GM19099 (cell line): ENCODE data around the gene CTSH.

ENCODE experiments used
- POLR2A ChIP-seq: IDR thresholded peaks from 3 replicates; pipeline ENCODE4 v1.6.1; 2011; ENCODE audit warnings: low read depth; ENCODE audit not compliant: insufficient read length; ENCODE audit errors: extremely low read depth

The CTSH gene

GRCh38 chr15:78895471-78895870, 49.4 kb downstream of the CTSH start:
- TF ChIP-seq POLR2A: no peak

DNA sequence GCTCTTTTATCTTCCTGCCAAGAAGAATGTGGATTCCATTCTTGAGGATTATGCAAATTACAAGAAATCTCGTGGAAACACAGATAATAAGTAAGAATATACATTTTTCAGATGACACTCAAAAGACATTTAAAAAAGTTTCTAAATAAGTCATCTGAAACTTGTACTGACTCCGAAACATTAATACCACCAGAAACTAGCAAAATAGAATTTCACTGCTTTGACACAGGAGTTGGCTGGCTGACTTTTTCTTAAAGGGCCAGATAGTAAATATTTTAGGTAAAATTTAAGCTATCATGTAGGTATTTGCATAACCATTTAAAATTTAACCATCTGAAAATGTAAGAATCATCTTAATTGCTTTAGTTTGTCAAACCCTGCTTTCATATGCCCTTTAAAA, 51.3 kb downstream of the CTSH start:
- no peak for TF ChIP-seq POLR2A

DNA sequence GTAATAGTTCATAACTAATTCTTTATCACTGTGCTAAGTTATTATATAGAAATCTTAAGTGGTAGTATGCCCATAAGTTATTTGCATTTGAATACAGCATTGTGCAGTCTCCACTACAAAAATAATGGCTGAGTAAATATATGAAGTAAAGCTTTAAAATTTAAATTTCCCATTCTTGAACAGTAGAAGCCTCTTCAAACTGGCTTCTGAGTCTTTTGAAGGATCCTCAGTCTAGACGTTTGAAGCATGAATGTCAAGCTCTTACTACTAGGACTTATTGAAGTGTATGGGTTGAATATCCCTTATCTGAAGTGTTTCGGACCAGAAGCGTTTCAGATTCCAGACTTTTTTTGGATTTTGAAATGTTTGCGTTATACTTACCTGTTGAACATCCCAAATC, 55.8 kb downstream of the CTSH start:
- TF ChIP-seq POLR2A: no peak

DNA sequence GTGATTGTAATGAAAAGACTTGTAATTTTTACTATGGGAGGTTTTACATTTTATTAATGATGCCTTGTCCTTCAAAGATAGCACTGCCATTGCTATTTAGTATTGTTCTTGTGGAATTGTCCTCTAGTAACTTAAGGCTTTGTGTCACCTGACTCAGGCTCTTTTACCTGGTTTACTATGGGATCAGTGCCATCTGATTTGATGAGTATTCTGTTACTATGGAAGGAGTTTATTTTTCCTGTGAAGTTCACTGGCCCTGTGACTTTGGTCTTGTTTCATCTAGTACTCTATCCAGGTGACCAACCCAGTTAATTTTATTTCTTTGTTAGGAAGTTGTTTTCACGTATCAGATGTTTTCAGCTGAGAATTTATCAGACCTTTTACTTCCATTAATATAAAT, 63.2 kb downstream of the CTSH start:
- TF ChIP-seq POLR2A: no peak

- TF ChIP-seq POLR2A: no peak
These were observed 64.0 kb downstream of the CTSH start for GRCh38 chr15:78880813-78881212.

GRCh38 chr15:78880242-78880533, 64.7 kb downstream of the CTSH start:
- no peak for TF ChIP-seq POLR2A

- no peak for TF ChIP-seq POLR2A
These were observed 65.2 kb downstream of the CTSH start for GRCh38 chr15:78879517-78880241.

DNA sequence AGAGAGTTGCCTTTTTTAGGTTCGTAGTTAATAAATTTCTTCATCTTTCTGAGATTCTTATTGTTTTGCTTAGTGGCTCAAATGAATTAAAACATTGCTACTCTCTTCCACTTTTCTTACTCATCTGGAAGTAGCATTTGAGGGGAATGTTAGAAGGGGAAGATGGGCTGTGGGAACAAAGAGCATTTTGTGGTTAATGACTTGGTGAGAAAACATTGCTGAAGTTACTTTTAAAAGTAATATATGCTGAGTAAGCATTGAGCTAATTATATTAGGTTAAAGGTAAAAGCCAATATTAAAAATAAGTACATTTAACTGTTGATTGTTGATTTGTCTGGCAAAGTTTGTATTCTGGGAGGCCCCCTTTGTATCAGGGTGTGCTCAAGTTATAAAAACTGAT, 66.5 kb downstream of the CTSH start:
- TF ChIP-seq POLR2A: no peak

GRCh38 chr15:78875107-78875914, 69.5 kb downstream of the CTSH start:
- TF ChIP-seq POLR2A: no peak

DNA sequence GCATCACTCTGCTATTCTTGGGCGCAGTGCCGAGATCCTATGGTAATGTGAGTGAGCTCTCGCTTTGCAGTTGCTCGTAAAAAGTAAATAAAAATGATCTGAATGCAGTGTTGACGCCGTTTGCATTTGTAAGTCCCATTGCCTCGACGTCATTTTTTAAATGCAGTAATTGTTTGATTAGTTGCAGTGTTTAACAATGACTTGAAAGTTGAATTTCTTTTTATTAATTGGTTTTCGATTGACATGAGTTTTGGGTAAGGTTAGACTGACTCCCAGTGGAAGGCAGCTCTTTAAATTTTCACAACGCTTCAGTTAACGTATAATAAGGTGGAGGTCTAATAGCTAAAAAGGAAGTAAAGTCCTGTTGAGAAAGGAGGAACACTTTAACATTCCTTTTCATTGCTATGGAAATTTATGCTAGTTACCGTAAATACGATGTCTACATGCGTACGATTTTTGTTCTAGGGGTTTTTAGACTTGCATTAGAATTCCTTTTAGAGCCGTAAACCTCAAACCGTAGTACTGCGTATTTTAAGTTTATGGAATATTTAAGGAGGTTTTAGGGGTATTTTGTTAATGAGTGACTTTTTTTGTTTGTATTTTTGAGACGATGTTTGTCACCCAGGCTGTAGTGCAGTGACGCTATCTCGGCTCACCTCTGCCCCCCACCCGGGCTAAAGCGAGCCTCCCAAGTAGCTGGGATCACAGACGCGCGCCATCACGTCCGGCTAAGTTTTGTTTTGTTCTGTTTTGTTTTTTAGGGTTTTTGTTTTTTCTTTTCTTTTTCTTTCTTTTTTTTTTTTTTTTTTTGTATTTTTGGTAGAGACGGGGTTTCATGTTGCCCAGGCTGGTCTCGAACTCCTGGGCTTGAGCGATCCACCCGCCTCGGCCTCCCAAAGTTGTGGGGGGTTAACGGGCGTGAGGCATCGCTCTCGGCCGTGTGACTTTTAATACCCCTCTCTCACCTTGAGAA, 70.8 kb downstream of the CTSH start:
- TF ChIP-seq POLR2A: peak; percentile 4

GRCh38 chr15:78872972-78873792, 71.7 kb downstream of the CTSH start:
- TF ChIP-seq POLR2A: peak; percentile 74

DNA sequence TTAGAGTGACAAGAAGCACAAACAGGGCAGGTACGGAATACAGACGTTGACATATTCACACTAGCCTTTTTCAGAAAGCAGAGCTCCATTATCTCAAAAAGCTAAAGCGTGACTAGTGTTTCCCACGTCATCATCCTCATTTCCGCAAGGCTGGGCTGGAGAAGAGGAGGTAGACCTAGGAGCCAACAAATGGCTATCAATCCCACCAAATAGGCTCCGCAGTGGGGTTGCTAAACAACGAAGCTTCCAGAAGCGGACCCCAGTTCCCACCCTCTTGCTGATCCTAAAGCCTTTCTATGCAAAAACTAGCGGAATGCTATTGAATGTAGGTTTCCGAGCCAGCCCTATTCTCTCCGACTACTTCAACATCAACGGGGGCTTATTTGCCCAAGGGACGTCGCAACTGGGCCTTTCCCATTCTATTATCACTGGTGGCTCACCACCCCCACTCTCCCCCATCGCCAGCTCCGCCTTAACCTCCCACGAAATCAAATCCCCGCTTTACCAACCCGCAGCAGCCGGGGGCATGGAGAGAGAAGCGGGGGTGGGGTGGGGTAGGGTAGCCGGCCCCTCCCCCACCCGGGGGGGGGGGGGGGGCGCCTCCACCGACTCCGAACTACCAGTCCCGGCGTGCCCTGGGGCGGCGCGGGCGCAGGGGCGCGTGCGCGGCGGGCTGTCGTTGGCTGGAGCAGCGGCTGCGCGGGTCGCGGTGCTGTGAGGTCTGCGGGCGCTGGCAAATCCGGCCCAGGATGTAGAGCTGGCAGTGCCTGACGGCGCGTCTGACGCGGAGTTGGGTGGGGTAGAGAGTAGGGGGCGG, 72.5 kb downstream of the CTSH start, which contains the start of gene MORF4L1:
TSS of gene MORF4L1 (plus strand) at position 736 of the 817 bp plus-strand sequence. CDS start 128 bp downstream, outside the sequence.
- TF ChIP-seq POLR2A: no peak
